Stimulated activated CD4-positive, alpha-beta T cell treated with anti-CD3 and anti-CD28 coated beads, Interleukin-12 subunit alpha, Interleukin-12 subunit beta, amount 100 ng/mL, for 48 hours (primary cell): ENCODE results near the gene BDKRB2.

Experiments
- DNase-seq, 3 donors: peaks; one replicate each; pipeline ENCODE4 v3.0.0-alpha.2; 2020; ENCODE audit warnings: low read depth in 2 of 3, low spot score in 1 of 3

BDKRB2 gene

GRCh38 chr14:96197969-96198368 is 6.7 kb upstream of the BDKRB2 start:
- DNase-seq: no peak

GRCh38 chr14:96198430-96199130 is 6.1 kb upstream of the BDKRB2 start:
- DNase-seq: no peak

GRCh38 chr14:96201157-96201556 is 3.5 kb upstream of the BDKRB2 start:
- no peak for DNase-seq

- no peak for DNase-seq
Observed at GRCh38 chr14:96201965-96202364, 2.7 kb upstream of the BDKRB2 start.

- DNase-seq: no peak
Observed at GRCh38 chr14:96202441-96203094, 2.1 kb upstream of the BDKRB2 start.

- no peak for DNase-seq
Observed at GRCh38 chr14:96203116-96203515, 1.5 kb upstream of the BDKRB2 start.

- DNase-seq: no peak
Observed at GRCh38 chr14:96203635-96204034, 1.0 kb upstream of the BDKRB2 start.

- no peak for DNase-seq
Observed at GRCh38 chr14:96205059-96205977, 679 bp downstream of the BDKRB2 start.

GRCh38 chr14:96205978-96206360 is 1.3 kb downstream of the BDKRB2 start:
- DNase-seq: no peak

GRCh38 chr14:96206461-96206860 is 1.8 kb downstream of the BDKRB2 start:
- DNase-seq: no peak

GRCh38 chr14:96207686-96208085 is 3.0 kb downstream of the BDKRB2 start:
- DNase-seq: no peak

GRCh38 chr14:96208739-96209138 is 4.1 kb downstream of the BDKRB2 start:
- DNase-seq: no peak

- no peak for DNase-seq
Observed at GRCh38 chr14:96212140-96212539, 7.5 kb downstream of the BDKRB2 start.

- DNase-seq: no peak
Observed at GRCh38 chr14:96212896-96213295, 8.3 kb downstream of the BDKRB2 start.

GRCh38 chr14:96213871-96214465 is 9.3 kb downstream of the BDKRB2 start:
- no peak for DNase-seq

GRCh38 chr14:96214793-96215192 is 10.2 kb downstream of the BDKRB2 start:
- DNase-seq: no peak

GRCh38 chr14:96215452-96216244 is 11.0 kb downstream of the BDKRB2 start:
- no peak for DNase-seq

- DNase-seq: no peak
Observed at GRCh38 chr14:96216627-96217026, 12.0 kb downstream of the BDKRB2 start.

- no peak for DNase-seq
Observed at GRCh38 chr14:96217376-96217913, 12.8 kb downstream of the BDKRB2 start.

GRCh38 chr14:96221109-96221650 is 16.5 kb downstream of the BDKRB2 start:
- no peak for DNase-seq
